ENCODE data around the gene COL5A1.

Gene COL5A1

DNA sequence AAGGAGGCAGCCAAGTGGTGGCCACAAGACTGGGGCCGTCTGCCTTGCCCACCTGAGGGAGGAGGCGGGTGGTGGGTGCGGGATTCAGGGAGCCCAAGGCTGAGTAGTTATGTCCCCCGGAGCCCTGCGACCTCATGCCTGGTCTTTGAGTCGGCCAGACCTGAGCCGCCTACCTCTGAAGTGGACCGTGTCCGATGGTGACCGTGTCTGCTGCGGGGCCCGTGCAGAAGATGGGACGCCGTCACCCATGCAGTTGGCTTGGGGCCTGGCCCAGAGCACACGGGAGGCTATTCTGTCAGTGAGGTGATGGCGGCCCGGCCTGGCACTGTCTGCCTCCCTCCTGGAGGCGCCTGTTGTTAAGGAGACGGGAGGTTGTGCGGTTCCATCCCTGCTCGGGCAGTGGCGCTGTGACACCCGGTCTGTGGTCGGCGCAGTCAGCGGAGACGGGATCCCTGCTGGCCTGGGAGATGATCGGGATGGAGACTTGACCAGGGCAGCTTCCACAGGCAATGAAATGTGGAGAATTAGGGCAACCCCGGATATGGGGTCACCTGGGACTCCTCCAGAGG lies 176.5 kb downstream of the COL5A1 start:
- no peak for DNase-seq (ENCODE audit: low spot score)

DNA sequence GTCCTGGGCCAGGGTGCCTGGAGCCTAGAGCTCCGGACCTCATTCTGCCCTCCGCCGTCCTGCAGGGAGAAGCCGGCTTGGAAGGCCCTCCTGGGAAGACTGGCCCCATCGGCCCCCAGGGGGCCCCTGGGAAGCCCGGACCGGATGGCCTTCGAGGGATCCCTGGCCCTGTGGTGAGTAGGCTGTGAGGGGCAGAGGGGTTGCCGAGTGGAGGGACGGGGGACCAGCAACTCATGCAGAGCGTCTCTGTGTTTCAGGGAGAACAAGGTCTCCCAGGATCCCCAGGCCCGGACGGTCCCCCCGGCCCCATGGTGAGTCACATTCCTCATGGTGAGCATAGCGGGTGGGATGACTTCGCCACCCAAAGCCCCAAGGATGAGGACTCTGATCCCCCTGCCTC lies 177.0 kb downstream of the COL5A1 start:
- no peak for DNase-seq (ENCODE audit: low spot score)

DNA sequence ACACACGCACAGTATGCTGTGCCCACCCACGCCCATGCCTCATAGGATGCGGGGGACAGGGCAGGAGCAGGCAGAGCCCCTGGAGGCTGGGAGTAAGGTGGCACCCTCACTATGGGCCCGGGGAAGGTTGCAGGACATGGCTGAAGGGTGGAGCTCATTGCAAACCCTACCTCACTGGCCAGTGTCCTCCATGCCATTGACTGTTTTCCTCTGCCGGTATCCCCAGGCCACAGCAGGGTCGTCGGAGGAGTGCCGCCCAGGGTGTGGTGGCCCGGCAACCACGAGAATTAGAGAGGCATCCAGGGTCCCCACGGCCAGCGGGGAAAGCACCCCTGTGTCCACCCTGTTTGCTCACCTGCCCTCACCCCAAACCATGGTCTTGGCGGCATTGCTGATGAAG lies 179.3 kb downstream of the COL5A1 start:
- no peak for DNase-seq (ENCODE audit: low spot score)

DNA sequence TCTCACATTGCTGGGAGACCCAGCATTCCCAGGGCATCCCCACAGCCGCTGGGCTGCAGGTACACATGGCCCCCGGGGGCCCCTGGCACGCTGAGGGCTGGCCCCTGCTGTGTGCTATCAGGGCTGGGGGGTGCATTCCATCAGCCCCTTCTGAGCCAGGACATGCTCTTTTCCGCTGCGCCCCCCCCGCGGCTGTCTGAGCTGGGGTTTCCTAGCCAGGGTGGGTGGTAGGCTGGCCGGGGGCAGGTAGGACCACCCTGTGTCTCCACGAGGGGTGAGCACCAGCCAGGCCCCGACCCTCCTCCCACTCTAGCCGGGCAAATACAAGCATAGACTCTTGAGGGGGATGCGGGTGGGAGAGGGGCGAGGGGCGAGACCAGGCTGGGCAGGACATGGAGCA lies 180.9 kb downstream of the COL5A1 start:
- no peak for DNase-seq (ENCODE audit: low spot score)

DNA sequence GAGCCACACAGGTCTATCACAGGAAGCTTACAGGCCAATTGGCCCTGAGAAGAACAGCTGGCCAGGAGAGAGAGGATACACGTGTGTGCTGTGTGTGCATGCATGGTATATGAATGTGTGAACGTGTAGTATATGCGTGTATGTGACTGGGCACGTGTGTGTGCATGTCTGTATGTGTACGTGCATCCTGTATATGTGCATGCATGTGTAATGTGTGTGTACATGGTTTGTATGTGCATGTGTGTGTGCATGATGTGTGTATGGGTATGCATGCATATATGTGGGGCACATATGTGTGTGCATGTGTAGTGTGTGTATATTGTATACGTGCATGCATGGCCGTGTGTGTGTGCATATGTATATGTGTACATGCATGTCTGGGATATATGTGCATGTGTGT lies 182.0 kb downstream of the COL5A1 start:
- DNase-seq (ENCODE audit: low spot score) = no peak

DNA sequence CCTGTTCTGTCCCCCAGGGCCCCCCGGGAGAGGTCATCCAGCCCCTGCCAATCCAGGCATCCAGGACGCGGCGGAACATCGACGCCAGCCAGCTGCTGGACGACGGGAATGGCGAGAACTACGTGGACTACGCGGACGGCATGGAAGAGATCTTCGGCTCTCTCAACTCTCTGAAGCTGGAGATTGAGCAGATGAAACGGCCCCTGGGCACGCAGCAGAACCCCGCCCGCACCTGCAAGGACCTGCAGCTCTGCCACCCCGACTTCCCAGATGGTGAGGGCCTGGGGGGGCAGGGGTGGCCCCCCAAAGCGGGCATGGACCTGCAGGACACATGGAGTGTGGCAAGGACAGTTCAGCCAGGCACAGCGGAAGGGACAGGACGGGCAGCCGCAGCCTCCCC lies 183.0 kb downstream of the COL5A1 start:
- DNase-seq (ENCODE audit: low spot score) = no peak

DNA sequence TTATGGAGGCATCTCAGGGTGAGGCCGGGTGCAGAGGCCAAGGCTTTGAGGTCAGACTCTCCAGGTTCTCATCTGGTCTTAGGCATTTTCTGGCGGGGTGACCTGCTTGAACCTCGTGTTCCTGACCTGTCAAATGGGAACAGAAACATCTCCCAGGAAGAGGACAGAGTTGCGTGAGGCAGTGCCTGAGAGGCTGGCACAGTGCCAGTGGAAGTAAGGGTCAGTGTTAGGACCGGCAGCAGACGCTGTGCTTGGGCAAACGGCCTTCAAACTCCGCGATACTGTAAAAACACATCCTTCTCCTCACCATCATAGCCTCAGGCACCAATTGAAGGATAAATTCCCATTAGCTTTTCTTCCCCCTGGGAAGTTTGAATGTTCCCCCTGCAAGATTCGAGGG lies 183.4 kb downstream of the COL5A1 start:
- no peak for DNase-seq (ENCODE audit: low spot score)

DNA sequence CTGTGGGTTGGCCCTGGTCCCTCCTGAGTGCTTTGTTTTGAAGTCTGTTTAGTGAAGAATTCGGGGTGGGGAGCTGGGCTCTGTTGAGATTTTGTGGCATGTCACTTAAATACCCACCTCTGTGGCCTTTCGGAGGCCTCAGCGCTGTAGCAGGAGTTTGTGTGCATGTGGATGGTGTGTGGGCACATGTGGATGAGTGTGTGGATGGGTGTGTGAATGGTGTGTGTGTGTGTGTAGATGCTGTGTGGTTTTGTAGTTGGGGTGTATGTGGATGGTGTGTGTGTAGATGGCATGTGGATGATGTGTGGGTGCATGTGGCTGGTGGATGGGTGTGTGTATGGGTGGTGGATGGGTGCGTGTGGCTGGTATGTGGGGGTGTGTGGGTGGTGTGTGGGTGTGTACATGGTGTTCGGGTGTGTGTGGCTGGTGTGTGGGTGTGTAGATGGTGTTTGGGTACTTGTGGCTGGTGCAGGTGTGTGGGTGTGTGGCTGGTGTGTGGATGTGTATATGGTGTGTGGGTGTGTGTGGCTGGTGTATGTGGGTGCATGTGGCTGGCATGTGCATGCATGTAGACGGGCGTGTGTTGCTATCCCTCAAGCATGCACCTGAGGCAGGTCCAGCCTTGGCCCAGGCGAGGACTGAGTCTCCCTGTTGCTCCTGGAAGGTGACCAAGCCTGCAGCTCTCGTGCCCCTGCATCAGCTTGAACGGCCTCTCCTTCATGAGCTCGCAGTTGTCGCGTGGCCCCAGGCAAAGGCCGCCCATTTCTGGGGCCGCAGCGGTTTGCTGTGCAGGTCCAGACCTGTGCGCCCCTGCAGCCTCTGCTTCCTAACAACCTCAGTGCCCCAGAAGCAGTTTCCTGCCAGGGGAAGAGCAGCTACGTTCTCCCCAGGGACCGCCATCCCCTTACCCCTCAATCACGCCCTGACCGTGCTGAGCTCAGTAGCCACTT lies 185.0 kb downstream of the COL5A1 start:
- no peak for DNase-seq (ENCODE audit: low spot score)

DNA sequence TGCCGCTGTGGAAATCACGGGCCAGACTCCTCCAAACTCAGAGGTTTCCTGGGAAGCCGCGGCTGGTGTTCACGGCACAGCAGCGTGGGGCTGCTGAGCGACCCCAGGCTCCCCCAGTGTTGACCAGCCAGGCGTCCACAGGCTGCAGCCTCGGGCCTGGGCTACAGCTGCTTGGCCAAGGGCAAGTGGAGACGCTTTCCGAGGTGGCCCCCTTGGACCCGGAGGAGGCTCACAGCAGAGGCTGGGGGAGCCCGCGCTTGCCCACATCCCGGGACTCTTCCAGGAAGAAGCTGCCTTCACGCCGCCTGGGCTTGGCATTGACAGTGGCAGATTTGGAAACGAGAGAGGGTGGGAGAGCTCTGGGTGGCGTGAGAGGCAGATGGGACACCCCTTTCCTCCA lies 186.0 kb downstream of the COL5A1 start:
- DNase-seq (ENCODE audit: low spot score) = no peak

DNA sequence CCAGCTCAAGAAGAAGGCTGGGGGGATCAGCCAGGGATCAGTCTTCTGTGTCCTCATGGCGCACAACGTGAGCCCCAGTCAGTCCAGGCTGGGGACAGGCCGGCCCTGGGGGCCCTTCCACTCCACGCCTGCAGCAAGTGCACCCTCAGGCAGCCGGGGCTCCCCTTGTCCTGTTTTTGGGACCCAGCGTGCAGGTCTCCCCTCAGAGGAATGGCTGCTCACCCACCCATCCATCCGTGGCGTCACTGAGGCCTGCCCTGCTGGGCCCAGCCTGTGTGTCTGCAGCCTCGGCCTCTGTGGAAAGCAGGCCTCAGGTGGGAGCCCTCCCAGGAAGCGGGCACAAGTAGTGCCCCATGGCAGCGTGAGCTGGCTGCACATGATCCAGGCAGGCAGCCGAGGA lies 186.4 kb downstream of the COL5A1 start:
- no peak for DNase-seq (ENCODE audit: low spot score)

DNA sequence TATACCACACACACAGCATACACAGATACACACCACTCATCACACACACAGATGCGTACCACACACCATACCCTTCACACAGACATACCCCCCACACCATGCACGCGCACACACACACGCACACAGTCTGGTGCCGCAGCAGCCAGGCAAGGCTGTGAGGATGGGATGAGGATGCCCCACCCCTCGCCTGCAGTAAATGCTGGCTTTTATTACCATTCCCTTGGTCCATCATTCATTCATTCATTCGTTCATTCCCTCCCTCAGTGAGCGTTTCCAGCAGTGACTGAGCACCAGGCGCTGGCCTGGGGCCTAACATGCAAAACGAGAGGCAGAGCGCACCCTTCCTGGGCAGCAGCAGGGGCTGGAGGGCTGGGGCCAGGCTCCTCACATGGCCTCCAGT lies 187.3 kb downstream of the COL5A1 start:
- no peak for DNase-seq (ENCODE audit: low spot score)

DNA sequence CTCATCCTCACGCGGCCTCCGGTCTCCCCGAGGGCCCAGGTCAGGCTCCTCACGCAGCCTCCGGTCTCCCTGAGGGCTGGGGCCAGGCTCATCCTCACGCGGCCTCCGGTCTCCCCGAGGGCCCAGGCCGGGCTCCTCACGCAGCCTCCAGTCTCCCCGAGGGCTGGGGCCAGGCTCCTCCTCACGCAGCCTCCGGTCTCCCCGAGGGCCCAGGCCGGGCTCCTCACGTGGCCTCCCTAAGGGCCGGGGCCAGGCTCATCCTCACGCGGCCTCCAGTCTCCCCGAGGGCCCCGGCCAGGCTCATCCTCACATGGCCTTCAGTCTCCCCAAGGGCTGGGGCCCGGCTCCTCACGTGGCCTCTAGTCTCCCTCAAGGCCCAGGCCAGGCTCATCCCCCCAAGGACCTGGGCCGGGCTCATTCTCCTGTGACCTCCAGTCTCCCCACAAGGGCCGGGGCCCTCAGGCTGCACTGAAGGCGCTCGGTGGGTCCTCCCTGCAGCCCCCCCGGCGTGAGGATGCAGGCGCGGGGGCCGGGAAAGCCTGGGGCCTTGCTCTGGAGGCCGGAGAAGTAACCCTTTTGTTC lies 187.8 kb downstream of the COL5A1 start:
- DNase-seq (ENCODE audit: low spot score) = no peak

DNA sequence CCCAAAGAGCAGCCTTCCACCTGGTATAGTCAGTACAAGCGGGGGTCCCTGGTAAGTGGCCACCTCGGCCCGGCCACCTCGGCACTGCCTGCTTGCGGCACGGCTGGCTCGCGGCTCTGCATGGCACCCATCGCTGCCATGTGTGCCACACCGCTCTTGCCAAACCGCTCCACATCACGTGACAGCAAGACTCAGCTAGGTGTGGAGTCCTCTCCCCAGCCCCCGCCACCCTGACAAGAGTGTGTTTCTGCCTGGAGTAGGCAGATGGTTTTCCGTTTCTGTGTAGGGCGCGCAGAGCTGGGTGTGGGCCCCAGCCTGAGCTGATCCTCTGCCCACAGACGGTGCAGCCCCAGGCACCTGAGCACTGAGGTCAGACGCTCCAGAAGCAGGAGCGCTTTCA lies 188.5 kb downstream of the COL5A1 start:
- no peak for DNase-seq (ENCODE audit: low spot score)

DNA sequence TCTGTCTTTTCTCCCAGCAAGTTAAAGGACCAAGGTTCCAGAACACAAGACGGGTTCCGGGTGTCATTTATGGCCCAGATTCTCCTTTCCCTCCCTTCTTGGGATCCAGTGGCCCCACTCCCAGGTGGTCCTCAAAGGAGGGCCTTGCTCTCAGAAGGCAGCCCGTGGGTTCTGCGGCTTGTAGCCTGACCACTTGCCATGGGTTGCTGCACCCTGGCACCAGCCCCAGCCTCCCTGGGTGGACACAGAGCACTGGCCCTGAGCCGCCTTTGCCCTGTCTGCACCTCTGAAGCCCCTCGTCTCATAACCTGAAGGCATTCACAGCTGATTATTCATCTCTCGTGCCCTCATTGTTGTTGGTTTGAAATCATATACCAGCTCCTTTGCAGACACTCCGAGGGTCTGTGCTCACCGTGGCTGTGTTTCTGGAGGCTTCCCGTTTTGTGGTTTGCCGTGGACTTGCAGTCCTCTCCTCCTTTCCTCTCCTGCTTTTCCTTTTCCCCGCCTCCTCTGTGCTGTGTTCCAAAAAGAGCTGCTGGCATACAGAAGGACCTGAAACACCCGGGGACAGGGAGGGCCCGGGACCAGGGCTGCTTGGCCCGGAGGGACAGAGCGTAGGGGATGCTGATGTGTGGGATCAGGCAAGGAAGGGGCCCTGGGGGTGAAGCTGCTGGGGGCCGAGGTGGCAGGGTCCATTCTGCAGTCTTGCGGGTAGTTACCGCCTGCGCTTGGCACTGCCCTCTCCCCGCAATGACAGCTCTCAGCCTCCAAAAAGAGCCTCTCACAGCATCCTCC lies 189.5 kb downstream of the COL5A1 start:
- no peak for DNase-seq (ENCODE audit: low spot score)

DNA sequence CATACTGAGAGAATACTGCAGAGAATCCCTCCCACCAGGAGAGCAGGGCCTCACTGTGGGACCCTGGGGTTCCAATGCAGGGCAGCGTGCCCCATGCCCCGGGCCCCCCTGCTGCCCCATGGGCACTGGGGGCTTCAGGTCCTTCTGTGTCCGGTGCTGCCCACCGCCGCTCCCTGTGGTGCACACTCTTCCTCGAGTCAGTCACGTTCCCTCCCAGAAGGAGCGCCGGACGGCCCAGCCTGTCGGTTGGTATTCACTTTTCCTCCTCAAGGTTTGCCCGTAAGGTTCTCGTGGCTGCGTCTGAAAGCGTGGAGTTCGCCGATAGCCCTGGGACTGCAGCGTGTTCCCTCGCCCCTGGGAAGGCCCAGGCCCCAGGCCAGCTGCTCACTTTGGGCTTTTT lies 190.9 kb downstream of the COL5A1 start:
- no peak for DNase-seq (ENCODE audit: low spot score)

DNA sequence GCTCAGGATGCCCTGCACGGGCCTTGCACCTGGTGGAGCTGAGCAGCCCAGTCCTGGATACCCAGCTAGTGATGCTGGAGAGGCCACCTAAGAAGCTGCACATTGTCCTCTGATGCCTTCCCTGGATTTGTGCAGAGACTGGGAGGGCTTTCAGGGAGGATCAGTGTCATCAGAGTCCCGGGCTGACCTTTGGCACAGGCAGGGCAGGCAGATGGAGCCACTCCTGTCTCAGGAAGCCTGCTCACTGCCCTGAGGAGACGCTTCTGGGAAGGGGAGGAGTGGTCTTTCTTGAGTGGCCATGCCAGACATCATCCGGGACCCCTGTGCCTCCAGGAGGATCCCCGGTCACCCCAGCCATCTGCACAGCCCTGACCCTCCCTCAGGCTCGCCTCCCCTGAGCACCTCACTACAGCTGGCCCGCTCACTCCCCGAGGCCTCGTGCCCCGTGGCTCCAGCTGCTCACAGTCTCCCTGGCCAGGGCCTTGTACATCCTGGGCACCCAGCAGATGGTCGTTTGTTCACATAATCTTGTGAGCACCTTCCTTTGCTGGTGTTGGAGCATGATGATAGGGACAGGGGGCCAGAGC lies 191.8 kb downstream of the COL5A1 start:
- no peak for DNase-seq (ENCODE audit: low spot score)

DNA sequence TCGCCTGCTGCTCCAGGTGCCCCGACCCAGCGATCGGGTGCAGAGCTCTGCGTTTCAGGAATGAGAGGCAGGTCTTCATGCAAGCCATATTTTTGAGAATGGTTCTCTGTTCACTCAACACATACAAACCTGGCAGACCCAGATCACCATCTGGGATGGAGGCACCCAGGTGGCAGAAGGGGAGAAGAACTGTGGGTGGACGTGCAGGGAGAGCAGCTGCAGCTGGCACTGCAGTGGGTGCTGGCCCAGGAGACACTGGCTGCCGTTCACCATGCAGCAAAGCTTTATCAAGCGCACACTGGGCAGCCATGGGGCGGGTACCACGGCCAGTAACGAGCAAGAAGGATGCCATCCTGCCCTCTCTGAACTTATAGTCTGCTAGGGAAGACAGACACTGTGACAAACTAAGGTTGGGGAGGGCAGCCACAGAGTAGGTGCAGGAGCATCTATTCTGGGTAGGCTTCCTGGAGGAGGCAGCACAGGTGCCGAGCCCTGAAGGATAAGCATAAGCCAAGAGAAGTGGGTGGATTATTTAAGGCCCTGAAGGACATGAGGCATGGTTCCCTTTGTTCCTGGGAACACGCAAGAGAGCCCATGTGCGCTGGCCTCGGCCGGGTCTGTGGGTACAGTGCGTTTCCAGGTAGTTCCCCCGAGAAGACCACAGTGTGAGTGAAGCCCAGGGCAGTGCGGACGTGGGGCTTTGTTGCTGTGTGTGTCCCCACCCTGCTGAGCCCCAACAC lies 192.8 kb downstream of the COL5A1 start:
- no peak for DNase-seq (ENCODE audit: low spot score)

DNA sequence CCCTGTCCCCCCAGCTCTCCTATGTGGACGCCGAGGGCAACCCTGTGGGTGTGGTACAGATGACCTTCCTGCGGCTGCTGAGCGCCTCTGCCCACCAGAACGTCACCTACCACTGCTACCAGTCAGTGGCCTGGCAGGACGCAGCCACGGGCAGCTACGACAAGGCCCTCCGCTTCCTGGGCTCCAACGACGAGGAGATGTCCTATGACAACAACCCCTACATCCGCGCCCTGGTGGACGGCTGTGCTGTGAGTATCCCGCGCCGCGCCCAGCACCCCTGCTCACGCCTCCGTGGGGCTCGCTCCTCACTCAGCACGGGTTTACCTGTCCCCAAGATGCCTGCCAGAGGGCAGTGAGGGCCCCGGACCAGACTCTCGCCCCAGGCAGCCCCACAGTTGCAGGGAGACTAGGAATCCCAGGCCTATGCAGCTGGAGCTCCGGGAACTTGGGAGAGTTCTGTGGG lies 193.4 kb downstream of the COL5A1 start:
- no peak for DNase-seq (ENCODE audit: low spot score)

DNA sequence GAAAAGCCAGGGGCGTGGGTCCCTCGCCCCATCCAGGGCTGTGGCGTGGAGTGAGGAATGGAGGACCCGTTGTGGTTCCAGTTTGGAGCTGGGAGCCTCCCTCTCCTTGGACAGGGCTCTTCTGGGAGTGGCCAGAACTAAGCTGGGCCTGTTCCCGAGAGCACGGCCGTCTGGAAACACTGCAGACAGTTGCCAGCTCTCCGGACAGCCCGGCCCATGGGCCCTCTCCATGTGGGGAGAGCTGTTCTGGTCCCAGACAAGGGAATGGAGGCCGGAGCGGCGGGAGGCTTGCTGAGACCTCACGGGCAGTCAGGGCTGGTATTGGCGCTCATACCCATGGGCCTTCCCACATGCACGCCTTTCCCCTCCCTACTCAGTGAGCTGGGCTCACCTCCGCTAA lies 193.8 kb downstream of the COL5A1 start:
- no peak for DNase-seq (ENCODE audit: low spot score)

DNA sequence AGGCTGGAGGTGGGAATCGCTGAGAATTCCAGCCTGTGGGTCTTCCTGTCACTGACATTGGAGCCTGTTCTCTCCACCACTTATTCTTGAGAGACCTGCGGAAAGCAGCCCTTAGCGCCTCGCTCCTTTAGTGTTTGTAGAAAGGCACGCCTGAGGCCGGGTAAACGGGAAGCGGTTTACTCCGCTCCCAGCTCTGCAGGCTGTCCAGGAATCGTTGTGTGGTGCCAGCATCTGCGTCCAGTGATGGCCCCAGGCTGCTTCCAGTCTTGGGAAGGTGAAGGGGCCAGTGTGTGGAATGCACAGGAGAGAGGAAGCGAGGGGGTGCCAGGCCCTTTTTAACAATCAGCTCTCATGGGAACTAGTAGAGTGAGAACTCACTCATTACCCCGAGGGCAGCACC lies 194.4 kb downstream of the COL5A1 start:
- no peak for DNase-seq (ENCODE audit: low spot score)

DNA sequence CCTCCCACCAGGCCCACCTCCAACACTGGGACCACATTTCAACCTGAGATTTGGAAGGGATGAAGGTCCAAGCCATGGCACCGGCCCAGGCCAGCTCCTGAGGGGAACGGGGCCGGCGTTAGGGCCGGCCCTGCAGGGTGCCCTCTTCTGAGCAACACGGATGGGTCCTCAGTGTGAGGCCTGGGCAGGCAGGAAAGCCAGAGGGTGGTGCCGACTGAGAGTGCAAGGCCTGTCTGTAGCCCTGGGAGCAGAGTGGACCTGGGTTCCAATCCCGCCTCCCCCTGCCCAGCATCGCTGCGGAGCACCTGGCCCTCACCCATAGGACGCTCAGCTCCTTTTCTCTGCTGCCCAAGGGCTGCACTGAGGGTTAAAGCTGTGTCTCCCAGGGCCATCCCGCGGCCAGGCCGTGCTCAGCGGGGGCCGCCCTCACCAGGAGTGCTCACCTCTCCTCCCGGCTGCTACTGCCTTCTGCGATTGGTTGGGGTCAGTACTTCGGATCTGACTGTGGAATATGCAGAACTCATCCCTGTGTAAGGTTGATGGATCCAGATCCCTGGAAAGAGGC lies 194.9 kb downstream of the COL5A1 start:
- no peak for DNase-seq (ENCODE audit: low spot score)

Measured in globus pallidus (tissue), 1 donor.